Vagina (tissue), 1 donor: ENCODE results near the gene NLRP1. TPM values are rescaled to one million over a fixed set of nuclear protein-coding genes. Genes with fewer than 3 reads are reported as not detected.

ENCODE experiments used
- total RNA-seq: library from RNA; depleted of rRNA; stranded (reverse); fragments of >200 nt; gene quantifications from one replicate; pipeline ENCODE4 v1.2.3, GENCODE V29; 2016

The NLRP1 gene
- total RNA-seq, 1 donor from 2014 or later: 83.7 TPM

Other genes with a start within 250 kb of the NLRP1 start
- gene NUP88, start 164.8 kb downstream of the NLRP1 start, total RNA-seq: 72.2 TPM
- 43.5 TPM for gene RPAIN, start 164.3 kb downstream of the NLRP1 start, total RNA-seq
- gene C1QBP, start 145.4 kb downstream of the NLRP1 start, total RNA-seq: 97.0 TPM
- 14.0 TPM for gene DHX33, start 115.5 kb downstream of the NLRP1 start, total RNA-seq
- 23.1 TPM for gene DERL2, start 98.3 kb downstream of the NLRP1 start, total RNA-seq
- gene MIS12, start 97.9 kb downstream of the NLRP1 start, total RNA-seq: 9.3 TPM